Activated T-helper 1 cell treated with anti-CD3 and anti-CD28 coated beads, Interleukin-12 subunit alpha, Interleukin-12 subunit beta, Interleukin-2, Interleukin-4 antibody, amounts not matched to agents 30 ng/mL and 10 ng/mL and 1 ng/mL, durations not matched to agents 14 hours and 24 hours and 36 hours (primary cell): Measurements from ENCODE around the gene GRAMD1A. TPM values are rescaled to one million over a fixed set of nuclear protein-coding genes. Genes with fewer than 3 reads are reported as not detected.
A peak's percentile ranks its signal among the peaks of the same experiment; 100 is the strongest.

ENCODE experiments used
- DNase-seq: peaks from one replicate; pipeline ENCODE4 v3.0.0; 2021; ENCODE audit warnings: low spot score
- H3K27ac Mint-ChIP-seq: one replicate; pipeline ENCODE4 v1.8.0; 2021; ENCODE audit warnings: mild to moderate bottlenecking, mixed read lengths
- H3K27me3 Mint-ChIP-seq: one replicate; pipeline ENCODE4 v1.8.0; 2022; ENCODE audit warnings: mild to moderate bottlenecking, moderate library complexity, mixed read lengths; ENCODE audit not compliant: insufficient read depth
- H3K36me3 Mint-ChIP-seq: one replicate; pipeline ENCODE4 v1.8.0; 2021; ENCODE audit warnings: low read depth, mixed read lengths
- H3K4me1 Mint-ChIP-seq: one replicate; pipeline ENCODE4 v1.8.0; 2021; ENCODE audit warnings: low read depth, mixed read lengths
- H3K4me3 Mint-ChIP-seq: one replicate; pipeline ENCODE4 v1.8.0; 2021; ENCODE audit warnings: mild to moderate bottlenecking, moderate library complexity, mixed read lengths
- H3K9me3 Mint-ChIP-seq: one replicate; pipeline ENCODE4 v1.8.0; 2021; ENCODE audit warnings: mixed read lengths
- intact Hi-C: fragments of 100-400 bp; cut with micrococcal nuclease; formaldehyde crosslinking; loops from one replicate; pipeline ENCODE4 v1.15.1; 2024
- total RNA-seq: library from RNA; stranded (reverse); gene quantifications from 2 replicates; pipeline ENCODE4 v1.2.3, GENCODE V29; 2022

GRAMD1A gene
- total RNA-seq, 1 donor from 2014 or later: 176 TPM

- no peak for DNase-seq
- H3K36me3 Mint-ChIP-seq: no peaks in the 10 kb centered on the region
- intact Hi-C loops: no loop called here
- no peak overlapping the region for H3K27ac Mint-ChIP-seq
- no peaks in the 10 kb centered on the region for H3K4me1 Mint-ChIP-seq
- peaks cover 4% of the 10 kb centered on the region for H3K27me3 Mint-ChIP-seq
- H3K9me3 Mint-ChIP-seq: no peaks in the 10 kb centered on the region
- no peak overlapping the region for H3K4me3 Mint-ChIP-seq
Measured at GRCh38 chr19:35053667-35054293, 53.7 kb downstream of the GRAMD1A start.

- Mint-ChIP-seq H3K36me3 (no peaks in the 10 kb centered on the region), H3K4me1 (no peaks in the 10 kb centered on the region), H3K4me3 (no peak overlapping the region), H3K27me3 (peaks cover 4% of the 10 kb centered on the region), H3K9me3 (no peaks in the 10 kb centered on the region), H3K27ac (no peak overlapping the region)
- intact Hi-C loops: no loop called here
- DNase-seq: no peak
Measured at GRCh38 chr19:35054626-35055025, 54.5 kb downstream of the GRAMD1A start.

GRCh38 chr19:35055715-35056179 is 55.6 kb downstream of the GRAMD1A start:
- H3K27me3 Mint-ChIP-seq: peaks cover 4% of the 10 kb centered on the region
- intact Hi-C loops: no loop called here
- H3K36me3 Mint-ChIP-seq: no peaks in the 10 kb centered on the region
- no peak overlapping the region for H3K27ac Mint-ChIP-seq
- no peaks in the 10 kb centered on the region for H3K4me1 Mint-ChIP-seq
- no peaks in the 10 kb centered on the region for H3K9me3 Mint-ChIP-seq
- H3K4me3 Mint-ChIP-seq: no peak overlapping the region
- DNase-seq: no peak

GRCh38 chr19:35056513-35057063 is 56.5 kb downstream of the GRAMD1A start:
- H3K36me3 Mint-ChIP-seq: no peaks in the 10 kb centered on the region
- intact Hi-C loops: no loop called here
- no peak for DNase-seq
- no peaks in the 10 kb centered on the region for H3K4me1 Mint-ChIP-seq
- H3K4me3 Mint-ChIP-seq: no peak overlapping the region
- no peak overlapping the region for H3K27ac Mint-ChIP-seq
- H3K9me3 Mint-ChIP-seq: no peaks in the 10 kb centered on the region
- peaks cover 4% of the 10 kb centered on the region for H3K27me3 Mint-ChIP-seq

GRCh38 chr19:35058370-35058769 is 58.2 kb downstream of the GRAMD1A start:
- Mint-ChIP-seq H3K36me3 (no peaks in the 10 kb centered on the region), H3K4me3 (no peak overlapping the region), H3K9me3 (no peaks in the 10 kb centered on the region), H3K27me3 (peaks cover 4% of the 10 kb centered on the region), H3K4me1 (no peaks in the 10 kb centered on the region), H3K27ac (no peak overlapping the region)
- intact Hi-C loops: no loop called here
- no peak for DNase-seq

GRCh38 chr19:35059006-35059798 is 59.1 kb downstream of the GRAMD1A start:
- intact Hi-C loops: no loop called here
- H3K27me3 Mint-ChIP-seq: peaks cover 4% of the 10 kb centered on the region
- H3K36me3 Mint-ChIP-seq: no peaks in the 10 kb centered on the region
- no peak for DNase-seq
- no peak overlapping the region for H3K4me3 Mint-ChIP-seq
- peaks cover 7% of the 10 kb centered on the region for H3K4me1 Mint-ChIP-seq
- no peak overlapping the region for H3K27ac Mint-ChIP-seq
- H3K9me3 Mint-ChIP-seq: no peaks in the 10 kb centered on the region

GRCh38 chr19:35059799-35060091 is 59.6 kb downstream of the GRAMD1A start:
- peaks cover 7% of the 10 kb centered on the region for H3K4me1 Mint-ChIP-seq
- no peaks in the 10 kb centered on the region for H3K9me3 Mint-ChIP-seq
- DNase-seq: no peak
- intact Hi-C loops: no loop called here
- no peak overlapping the region for H3K27ac Mint-ChIP-seq
- H3K27me3 Mint-ChIP-seq: peaks cover 4% of the 10 kb centered on the region
- no peak overlapping the region for H3K4me3 Mint-ChIP-seq
- H3K36me3 Mint-ChIP-seq: no peaks in the 10 kb centered on the region

GRCh38 chr19:35060160-35060855 is 60.2 kb downstream of the GRAMD1A start:
- Mint-ChIP-seq H3K4me3 (no peak overlapping the region), H3K4me1 (peaks cover 7% of the 10 kb centered on the region), H3K27ac (no peak overlapping the region), H3K27me3 (peaks cover 4% of the 10 kb centered on the region), H3K9me3 (no peaks in the 10 kb centered on the region), H3K36me3 (no peaks in the 10 kb centered on the region)
- intact Hi-C loops: no loop called here
- no peak for DNase-seq

- Mint-ChIP-seq H3K9me3 (no peaks in the 10 kb centered on the region), H3K27ac (no peak overlapping the region), H3K4me3 (no peak overlapping the region)
Measured at GRCh38 chr19:35061583-35062373, 61.7 kb downstream of the GRAMD1A start.

GRCh38 chr19:35062942-35063341 is 62.8 kb downstream of the GRAMD1A start:
- Mint-ChIP-seq H3K9me3 (no peaks in the 10 kb centered on the region), H3K27me3 (no peaks in the 10 kb centered on the region), H3K4me1 (peaks cover 16% of the 10 kb centered on the region), H3K4me3 (no peak overlapping the region), H3K27ac (no peak overlapping the region), H3K36me3 (no peaks in the 10 kb centered on the region)
- no peak for DNase-seq
- intact Hi-C loops: no loop called here

More at GRCh38 chr19:35061583-35062373, 61.7 kb downstream of the GRAMD1A start:
- Mint-ChIP-seq H3K27me3 (no peaks in the 10 kb centered on the region), H3K36me3 (no peaks in the 10 kb centered on the region), H3K4me1 (peaks cover 11% of the 10 kb centered on the region)
- DNase-seq: no peak
- intact Hi-C loops: no loop called here

GRCh38 chr19:35063940-35064818 is 64.1 kb downstream of the GRAMD1A start:
- intact Hi-C loops: no loop called here
- H3K4me3 Mint-ChIP-seq: no peak overlapping the region
- H3K36me3 Mint-ChIP-seq: no peaks in the 10 kb centered on the region
- no peak for DNase-seq
- H3K27me3 Mint-ChIP-seq: peaks cover 4% of the 10 kb centered on the region
- peak overlapping the region; percentile 68 for H3K27ac Mint-ChIP-seq
- no peaks in the 10 kb centered on the region for H3K9me3 Mint-ChIP-seq
- H3K4me1 Mint-ChIP-seq: peaks cover 16% of the 10 kb centered on the region

GRCh38 chr19:35065574-35065973 is 65.5 kb downstream of the GRAMD1A start:
- H3K9me3 Mint-ChIP-seq: peaks cover 7% of the 10 kb centered on the region
- H3K27ac Mint-ChIP-seq: no peak overlapping the region
- no peak for DNase-seq
- peaks cover 6% of the 10 kb centered on the region for H3K27me3 Mint-ChIP-seq
- H3K36me3 Mint-ChIP-seq: no peaks in the 10 kb centered on the region
- peaks cover 16% of the 10 kb centered on the region for H3K4me1 Mint-ChIP-seq
- no peak overlapping the region for H3K4me3 Mint-ChIP-seq
- intact Hi-C loops: no loop called here
